SH-SY5Y (cell line): Measurements from ENCODE around the gene MCF2L.
A peak's percentile ranks its signal among the peaks of the same experiment; 100 is the strongest.

Experiments
- GATA2 ChIP-seq: IDR thresholded peaks from 2 replicates; pipeline ENCODE4 v1.6.1; 2011; ENCODE audit warnings: mild to moderate bottlenecking, low read depth, low read length
- GATA3 ChIP-seq: IDR thresholded peaks from 2 replicates; pipeline ENCODE4 v1.6.1; 2011; ENCODE audit warnings: low read depth, mild to moderate bottlenecking, low read length, moderate library complexity

The MCF2L gene

DNA sequence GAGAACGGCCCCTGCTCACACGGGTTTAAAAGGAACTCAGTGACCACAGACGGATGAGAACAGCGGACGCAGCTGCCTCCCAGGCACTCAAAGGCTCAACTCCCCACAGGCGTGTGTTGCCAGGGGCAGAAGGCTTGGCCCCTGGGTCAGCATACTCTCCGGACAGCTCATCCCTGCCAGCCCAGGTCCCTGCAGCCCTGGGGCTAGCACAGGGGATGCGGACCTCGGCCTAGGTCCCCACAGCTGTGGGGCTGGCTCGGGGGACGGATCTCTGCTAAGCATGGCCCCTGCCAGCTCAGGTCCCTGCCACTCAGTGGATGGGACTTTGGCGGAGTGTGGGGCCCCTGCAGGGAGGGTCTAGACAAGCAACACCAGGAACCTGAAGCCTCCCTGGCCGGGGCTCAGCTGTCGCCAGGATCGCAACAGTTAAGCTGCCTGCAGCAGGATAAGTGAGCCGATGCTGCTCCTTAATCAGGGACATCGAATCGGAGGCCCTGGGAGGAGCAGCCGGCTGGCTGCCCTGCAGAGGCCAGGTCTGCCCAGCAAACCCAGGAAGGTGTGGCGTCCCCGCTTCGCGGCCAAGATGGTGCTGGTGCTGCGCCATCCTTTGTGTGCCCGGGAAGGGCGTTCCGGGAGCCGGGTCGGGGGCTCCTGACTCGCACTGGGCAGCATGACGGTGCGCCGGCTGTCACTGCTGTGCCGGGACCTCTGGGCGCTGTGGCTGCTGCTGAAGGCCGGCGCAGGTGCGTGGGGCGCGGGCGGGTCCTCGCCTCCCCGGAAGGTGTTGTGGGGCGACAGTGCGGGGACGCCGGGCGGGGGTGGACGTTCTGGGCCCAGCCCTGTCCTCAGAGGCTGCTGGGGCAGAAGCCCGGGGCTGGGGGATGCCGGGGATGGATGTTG is 32.5 kb downstream of the MCF2L start:
- TF ChIP-seq GATA2 (peak; percentile 82), GATA3 (no peak)

DNA sequence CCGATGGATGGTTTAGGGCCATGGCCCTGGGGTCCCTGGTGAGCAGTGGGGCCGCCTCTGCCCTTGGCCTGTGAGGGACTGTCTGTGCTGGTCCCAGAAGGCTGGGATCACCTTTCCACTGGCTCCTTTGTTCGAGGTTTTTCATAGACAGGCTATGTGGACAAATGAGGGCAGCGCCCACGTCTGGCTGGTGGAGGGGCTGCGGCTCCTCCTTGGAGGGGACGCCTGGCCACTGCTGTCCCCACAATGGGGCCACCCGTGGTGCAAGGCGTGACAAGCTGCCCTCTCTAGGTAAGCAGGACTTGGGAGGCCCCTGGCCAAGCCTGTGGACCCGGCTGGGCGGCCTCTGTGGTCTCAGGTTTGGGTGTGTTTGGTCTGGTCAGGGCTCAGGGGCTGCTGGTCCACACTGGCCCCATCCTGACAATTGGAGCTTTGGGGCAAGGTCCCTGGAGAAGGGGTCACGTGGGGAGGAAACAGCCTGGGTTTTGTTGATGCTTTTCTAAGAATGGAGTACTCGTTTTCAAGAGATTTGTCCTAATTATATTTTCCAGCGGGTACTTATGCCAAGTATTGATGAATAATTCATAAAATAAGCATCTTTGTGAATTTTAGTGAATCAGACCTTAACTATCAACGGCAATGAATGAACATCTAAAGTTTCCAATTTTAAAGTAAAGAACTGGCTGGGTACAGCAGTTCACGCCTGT is 33.3 kb downstream of the MCF2L start:
- TF ChIP-seq GATA3 (no peak), GATA2 (no peak)

DNA sequence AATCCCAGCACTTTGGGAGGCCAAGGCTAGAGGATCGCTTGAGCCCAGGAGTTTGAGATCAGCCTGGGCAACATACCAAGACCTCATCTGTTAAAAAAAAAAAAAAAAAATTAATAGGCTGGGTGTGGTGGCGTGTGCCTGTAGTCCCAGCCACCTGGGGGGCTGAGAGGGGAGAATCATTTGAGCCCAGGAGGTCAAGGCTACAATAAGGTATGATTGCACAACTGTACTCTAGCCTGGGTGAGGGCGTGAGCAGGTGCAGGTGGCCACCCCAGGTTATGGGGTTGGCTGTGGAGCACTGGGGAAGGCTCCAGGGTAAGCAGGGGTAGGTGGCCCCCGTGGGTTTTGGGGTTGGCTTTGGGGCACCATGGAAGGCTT is 33.9 kb downstream of the MCF2L start:
- TF ChIP-seq GATA2 (no peak), GATA3 (no peak)

DNA sequence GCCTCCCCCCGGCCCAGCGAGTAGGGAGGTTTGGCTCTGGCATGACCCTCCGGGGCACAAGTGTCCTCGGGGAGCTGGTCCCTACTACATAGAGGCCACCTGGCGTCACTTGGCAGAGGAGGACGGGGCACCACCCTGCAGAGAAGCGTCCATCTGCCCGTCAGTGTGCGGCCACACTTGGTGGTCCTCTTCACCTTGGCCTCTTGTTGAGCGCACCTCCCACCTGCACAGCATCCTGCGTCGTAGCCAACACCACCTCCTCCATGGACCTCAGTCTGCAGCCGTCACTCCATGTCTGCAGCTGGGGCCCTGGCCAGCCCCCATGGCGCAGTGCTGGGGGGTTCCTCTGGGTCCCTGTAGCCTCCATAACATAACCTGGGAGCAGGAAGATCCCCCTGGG is 35.1 kb downstream of the MCF2L start:
- TF ChIP-seq GATA3 (no peak), GATA2 (no peak)

DNA sequence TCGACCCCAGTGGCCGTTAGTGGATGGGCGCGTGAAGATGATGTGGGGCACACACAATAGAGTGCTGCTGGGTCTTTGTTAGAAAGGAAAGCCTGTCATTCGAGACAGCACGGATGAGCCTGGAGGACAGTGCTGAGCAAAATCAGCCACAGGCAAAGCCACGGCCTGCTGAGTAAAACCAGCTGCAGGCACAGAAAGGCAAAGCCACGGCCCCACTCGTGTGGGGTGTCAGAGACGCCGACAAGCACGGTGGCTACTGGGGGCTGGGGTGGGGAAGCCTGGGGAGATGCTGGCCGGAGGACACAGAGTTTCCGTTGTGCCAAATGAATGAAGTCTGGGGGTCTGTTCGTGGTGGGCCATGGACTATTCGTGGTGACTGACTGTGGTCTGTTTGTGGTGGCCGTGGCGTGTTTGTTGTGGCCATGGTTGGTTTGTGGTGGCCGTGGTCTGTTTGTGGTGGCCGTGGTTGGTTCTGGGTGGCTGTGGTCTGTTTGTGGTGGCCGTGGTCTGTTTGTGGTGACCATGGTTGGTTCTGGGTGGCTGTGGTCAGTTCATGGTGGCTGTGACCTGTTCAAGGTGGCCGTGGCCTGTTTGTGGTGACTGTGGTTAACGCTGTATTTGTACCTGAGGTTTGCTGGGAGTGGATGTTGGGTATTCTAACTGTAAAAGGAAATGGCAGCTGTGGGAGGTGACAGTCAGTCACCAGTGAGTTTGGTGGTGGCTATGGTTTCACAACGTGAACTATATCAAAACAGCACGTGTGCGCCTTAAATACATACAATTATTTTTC is 36.3 kb downstream of the MCF2L start:
- TF ChIP-seq GATA2 (no peak), GATA3 (no peak)

DNA sequence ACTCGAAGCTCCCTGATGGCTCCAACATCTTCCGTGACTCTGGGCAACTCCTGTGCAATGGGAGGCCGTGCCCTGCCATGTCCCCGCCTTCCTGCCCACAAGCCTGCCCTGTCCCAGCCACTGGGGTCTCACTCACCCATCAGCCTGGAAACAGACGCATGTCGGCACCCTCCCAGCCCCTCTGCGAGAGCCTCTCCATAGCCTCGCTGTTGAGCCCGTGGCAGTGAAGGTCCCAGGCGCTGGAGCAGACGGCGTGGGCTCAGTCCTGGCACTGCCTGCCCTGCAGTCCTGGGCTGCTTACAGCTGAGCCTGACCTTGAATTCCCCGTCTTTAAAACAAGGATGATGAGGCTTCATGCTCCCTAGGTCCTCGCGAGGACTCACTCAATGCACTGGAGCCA is 37.0 kb downstream of the MCF2L start:
- TF ChIP-seq GATA2 = no peak
- TF ChIP-seq GATA3 = no peak

DNA sequence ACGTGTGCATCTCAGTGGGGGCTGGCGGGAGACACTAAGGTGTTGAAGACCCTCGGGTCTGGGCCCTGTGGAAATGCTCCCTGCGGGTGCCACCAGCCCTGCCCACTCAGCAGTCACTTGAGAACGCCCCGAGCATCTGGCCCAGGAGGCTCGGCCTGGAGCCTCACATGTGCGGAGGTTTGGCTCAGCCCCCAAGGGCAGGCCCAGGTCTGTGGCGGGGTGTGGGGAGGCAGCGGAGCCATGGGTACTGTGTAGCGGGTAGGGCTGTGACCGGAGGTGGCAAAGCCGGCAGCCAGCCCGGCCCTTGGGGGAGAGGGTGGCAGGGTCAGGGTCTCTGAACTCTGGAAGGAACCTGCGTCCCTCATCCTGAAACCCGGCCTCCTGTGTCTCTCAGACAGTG is 37.6 kb downstream of the MCF2L start:
- TF ChIP-seq GATA3 = no peak
- TF ChIP-seq GATA2 = no peak

DNA sequence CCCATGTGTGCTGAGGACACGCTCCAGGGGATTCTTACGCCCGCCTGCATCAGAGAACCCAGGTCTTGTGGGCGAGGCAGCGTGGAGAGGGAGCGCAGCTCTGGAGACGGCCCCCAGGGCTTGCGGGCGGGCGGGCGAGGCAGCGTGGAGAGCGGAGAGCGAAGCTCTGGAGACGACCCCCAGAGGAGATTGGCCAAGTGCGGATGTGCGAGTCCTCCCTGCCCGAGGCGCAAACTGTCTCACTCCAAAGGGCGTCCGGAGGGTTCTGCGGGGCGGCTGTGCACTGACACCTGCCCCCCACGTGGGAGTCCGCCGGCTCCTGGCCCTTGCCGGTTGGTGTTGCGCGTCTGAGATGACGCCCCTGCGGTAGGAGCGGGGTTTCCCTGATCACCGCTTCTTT is 39.8 kb downstream of the MCF2L start:
- TF ChIP-seq GATA2 (no peak), GATA3 (no peak)

DNA sequence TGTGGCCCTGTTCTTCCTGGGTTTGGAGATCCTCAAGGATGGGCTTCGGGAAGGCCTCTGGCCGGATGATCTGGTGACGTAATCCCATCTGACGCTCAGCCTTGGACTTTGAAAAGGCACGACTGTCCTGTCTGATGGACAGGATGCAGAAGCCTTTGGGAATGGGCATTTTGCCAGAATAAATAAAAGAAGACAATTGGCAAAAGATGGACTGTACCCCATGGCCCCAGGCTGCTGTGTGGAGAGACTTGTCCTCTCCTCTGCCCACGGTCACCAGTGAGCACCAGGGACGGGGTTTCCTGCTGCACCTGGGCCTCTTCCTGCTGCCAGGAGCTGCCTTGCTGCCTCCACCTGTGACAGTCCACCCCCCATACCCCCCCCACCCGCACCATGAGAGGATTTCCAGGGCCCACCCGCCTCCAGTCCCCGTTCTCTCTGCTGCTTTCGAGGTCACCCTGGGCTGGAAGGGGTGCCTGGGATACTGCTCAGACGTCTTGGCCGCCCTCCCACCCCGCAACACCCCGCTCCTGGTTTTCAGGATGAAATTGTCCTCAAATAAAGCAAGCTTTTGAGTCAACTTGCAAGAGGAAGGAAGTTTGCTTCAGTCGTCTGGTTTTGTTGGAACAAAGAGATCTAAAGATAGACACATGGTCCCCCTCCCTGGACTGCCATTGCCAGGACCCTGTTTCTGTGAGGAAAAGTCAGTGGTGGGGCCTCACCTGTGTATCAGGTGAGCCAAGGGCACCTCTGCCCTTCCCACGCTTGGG is 40.9 kb downstream of the MCF2L start:
- TF ChIP-seq GATA2 = peak; percentile 16; the same call in 1 of the 2 replicates
- TF ChIP-seq GATA3 = no peak

DNA sequence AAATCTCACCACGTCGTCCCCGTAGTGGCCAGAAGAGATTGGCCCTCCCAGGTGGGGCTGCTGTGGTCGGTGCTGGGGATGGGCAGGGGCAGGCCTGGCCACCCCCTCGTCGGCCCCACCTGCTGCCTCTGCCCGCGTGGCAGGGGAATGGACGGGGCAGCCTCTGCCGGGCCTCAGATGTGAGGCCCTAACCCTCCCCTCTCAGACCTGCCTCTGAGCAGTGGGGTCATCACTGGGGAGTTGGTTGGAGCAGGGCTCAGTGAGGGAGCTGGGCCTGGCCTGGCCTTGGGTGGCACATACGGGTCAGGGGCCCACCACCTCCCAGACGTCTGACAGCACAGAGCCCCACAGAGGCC is 41.5 kb downstream of the MCF2L start:
- TF ChIP-seq GATA3 = no peak
- no peak for TF ChIP-seq GATA2

DNA sequence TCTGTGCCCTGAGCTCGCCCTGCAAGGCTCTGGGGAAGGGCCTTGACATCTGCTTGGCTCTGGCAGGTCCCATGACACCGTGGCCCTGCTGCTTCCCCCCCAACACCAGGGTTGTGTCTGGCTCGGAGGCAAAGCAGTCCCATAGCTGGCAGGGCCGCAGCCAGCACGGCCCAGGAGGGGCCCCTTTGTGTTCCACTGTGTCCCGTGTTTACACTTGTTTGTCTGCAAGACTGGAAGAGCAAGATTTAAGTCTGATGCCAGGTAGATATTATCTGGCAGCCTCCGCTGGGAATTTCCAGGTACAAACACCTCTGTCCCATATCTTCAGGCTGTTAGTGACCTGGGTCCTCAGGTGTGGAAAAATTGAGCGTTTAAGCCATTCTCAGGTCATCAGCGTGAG is 44.3 kb downstream of the MCF2L start:
- no peak for TF ChIP-seq GATA3
- no peak for TF ChIP-seq GATA2

DNA sequence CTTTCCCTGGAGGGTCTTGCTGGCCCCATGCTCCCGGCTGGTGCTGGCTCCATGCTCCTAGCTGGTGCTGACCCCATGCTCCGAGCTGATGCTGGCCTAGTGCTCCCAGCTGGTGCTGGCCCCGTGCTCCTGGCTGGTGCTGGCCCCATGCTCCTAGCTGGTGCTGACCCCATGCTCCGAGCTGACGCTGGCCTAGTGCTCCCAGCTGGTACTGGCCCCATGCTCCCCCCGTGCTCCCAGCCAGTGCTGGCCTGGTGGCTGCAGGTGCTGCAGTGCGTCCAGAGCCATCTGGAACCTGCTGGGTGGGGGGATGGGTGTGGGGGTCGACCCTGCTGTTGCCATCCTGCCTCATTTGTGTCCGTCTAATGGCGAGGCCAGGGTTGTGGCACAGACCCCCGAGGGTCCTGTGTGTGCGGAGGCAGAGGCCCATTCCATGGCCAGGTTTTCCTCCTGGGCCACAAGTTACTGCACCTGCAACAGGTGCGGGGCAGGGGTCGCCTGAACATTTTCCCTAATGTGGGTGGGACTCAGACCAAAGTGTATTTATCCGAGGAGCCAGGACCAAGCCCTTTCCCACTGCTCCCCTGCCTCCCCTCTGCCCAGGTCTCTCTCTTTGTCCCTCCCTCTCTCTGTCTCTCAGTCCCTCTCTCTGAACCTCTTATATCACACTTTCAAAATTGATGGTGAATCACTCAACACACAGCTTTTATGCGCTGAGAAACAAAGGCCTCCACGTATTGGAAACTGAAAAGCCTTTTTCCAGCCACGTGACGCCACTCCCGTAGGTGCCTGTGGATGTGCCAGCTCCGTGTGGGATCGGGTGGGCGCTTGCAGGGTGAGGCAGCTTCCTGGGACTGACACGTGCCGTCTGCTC is 45.1 kb downstream of the MCF2L start:
- TF ChIP-seq GATA3 = no peak
- no peak for TF ChIP-seq GATA2
